ENCODE data around the gene FRMD1.

DNA sequence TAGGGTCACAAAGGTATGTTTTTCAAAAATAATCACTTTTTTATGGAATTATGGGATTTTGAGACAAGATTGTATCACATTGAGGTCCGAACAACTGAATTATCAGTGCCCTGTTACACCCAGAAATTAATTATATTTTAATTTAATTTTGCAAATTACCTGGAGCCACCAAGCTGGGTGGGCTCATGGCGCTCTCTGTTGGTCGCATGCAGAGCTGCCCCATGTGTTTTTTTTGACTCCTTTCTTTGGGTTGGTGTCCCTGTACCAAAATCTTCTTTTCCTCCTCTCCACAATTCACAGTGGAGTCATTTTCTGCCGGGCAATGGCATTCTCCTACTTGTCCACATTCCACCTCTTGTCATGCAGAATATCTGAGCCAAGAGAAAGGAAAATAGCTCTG, 38.9 kb upstream of the FRMD1 start:
- TF ChIP-seq, protein P1, sequence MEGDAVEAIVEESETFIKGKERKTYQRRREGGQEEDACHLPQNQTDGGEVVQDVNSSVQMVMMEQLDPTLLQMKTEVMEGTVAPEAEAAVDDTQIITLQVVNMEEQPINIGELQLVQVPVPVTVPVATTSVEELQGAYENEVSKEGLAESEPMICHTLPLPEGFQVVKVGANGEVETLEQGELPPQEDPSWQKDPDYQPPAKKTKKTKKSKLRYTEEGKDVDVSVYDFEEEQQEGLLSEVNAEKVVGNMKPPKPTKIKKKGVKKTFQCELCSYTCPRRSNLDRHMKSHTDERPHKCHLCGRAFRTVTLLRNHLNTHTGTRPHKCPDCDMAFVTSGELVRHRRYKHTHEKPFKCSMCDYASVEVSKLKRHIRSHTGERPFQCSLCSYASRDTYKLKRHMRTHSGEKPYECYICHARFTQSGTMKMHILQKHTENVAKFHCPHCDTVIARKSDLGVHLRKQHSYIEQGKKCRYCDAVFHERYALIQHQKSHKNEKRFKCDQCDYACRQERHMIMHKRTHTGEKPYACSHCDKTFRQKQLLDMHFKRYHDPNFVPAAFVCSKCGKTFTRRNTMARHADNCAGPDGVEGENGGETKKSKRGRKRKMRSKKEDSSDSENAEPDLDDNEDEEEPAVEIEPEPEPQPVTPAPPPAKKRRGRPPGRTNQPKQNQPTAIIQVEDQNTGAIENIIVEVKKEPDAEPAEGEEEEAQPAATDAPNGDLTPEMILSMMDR (IDR thresholded peaks at IDR 0.05; ENCODE audit: insufficient read depth, low read length) = no peak
- no peak for TF ChIP-seq POLR2AphosphoS5 (IDR thresholded peaks at IDR 0.05; ENCODE audit: low read depth)
- TF ChIP-seq GABPA (IDR thresholded peaks at IDR 0.05; ENCODE audit: low read depth) = no peak
- TF ChIP-seq, protein P2, sequence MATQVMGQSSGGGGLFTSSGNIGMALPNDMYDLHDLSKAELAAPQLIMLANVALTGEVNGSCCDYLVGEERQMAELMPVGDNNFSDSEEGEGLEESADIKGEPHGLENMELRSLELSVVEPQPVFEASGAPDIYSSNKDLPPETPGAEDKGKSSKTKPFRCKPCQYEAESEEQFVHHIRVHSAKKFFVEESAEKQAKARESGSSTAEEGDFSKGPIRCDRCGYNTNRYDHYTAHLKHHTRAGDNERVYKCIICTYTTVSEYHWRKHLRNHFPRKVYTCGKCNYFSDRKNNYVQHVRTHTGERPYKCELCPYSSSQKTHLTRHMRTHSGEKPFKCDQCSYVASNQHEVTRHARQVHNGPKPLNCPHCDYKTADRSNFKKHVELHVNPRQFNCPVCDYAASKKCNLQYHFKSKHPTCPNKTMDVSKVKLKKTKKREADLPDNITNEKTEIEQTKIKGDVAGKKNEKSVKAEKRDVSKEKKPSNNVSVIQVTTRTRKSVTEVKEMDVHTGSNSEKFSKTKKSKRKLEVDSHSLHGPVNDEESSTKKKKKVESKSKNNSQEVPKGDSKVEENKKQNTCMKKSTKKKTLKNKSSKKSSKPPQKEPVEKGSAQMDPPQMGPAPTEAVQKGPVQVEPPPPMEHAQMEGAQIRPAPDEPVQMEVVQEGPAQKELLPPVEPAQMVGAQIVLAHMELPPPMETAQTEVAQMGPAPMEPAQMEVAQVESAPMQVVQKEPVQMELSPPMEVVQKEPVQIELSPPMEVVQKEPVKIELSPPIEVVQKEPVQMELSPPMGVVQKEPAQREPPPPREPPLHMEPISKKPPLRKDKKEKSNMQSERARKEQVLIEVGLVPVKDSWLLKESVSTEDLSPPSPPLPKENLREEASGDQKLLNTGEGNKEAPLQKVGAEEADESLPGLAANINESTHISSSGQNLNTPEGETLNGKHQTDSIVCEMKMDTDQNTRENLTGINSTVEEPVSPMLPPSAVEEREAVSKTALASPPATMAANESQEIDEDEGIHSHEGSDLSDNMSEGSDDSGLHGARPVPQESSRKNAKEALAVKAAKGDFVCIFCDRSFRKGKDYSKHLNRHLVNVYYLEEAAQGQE (IDR thresholded peaks at IDR 0.05; ENCODE audit: insufficient replicate concordance, low read depth) = no peak
- TF ChIP-seq SPI1 (IDR thresholded peaks at IDR 0.05; ENCODE audit: borderline replicate concordance, low read depth) = no peak
